ENCODE measurements around the gene CRTC2.
"Not testable (repeated sequence)": the region's sequence is repeated elsewhere in the genome, so short reads cannot be mapped to it uniquely, and the experiment has no call there.

Gene CRTC2

GRCh38 chr1:153928791-153929341, 29.5 kb downstream of the CRTC2 start:
- no peak for DNase-seq (ENCODE audit: low read depth in 2 of 2)

GRCh38 chr1:153928245-153928644, 30.2 kb downstream of the CRTC2 start:
- no peak for DNase-seq (ENCODE audit: low read depth in 2 of 2)

GRCh38 chr1:153926405-153926804, 32.0 kb downstream of the CRTC2 start:
- no peak for DNase-seq (ENCODE audit: low read depth in 2 of 2)

GRCh38 chr1:153922972-153923925, 35.2 kb downstream of the CRTC2 start, which contains the start of gene GATAD2B:
GATAD2B (minus strand) TSS chr1:153922972; CDS start chr1:153828347, 94,625 bp downstream.
- peak; percentile 89 to 99 for DNase-seq (ENCODE audit: low read depth in 2 of 2)

GRCh38 chr1:153922076-153922971, 36.1 kb downstream of the CRTC2 start:
- peak; percentile 36 to 52 for DNase-seq (ENCODE audit: low read depth in 2 of 2)

GRCh38 chr1:153921803-153922075, 36.7 kb downstream of the CRTC2 start:
- no peak for DNase-seq (ENCODE audit: low read depth in 2 of 2)

- no peak for DNase-seq (ENCODE audit: low read depth in 2 of 2)
Measured at GRCh38 chr1:153921080-153921802, 37.2 kb downstream of the CRTC2 start.

- no peak for DNase-seq (ENCODE audit: low read depth in 2 of 2)
Measured at GRCh38 chr1:153919876-153920852, 38.2 kb downstream of the CRTC2 start.

GRCh38 chr1:153916297-153916696, 42.1 kb downstream of the CRTC2 start:
- no peak for DNase-seq (ENCODE audit: low read depth in 2 of 2)

GRCh38 chr1:153912349-153912748, 46.1 kb downstream of the CRTC2 start:
- DNase-seq (ENCODE audit: low read depth in 2 of 2), result no peak

GRCh38 chr1:153910560-153910959, 47.9 kb downstream of the CRTC2 start:
- DNase-seq (ENCODE audit: low read depth in 2 of 2), result not testable (repeated sequence)

- DNase-seq (ENCODE audit: low read depth in 2 of 2), result no peak
Measured at GRCh38 chr1:153908071-153908470, 50.3 kb downstream of the CRTC2 start.

GRCh38 chr1:153907134-153907533, 51.3 kb downstream of the CRTC2 start:
- no peak for DNase-seq (ENCODE audit: low read depth in 2 of 2)

- no peak for DNase-seq (ENCODE audit: low read depth in 2 of 2)
Measured at GRCh38 chr1:153906396-153906795, 52.0 kb downstream of the CRTC2 start.

GRCh38 chr1:153905908-153906307, 52.5 kb downstream of the CRTC2 start:
- DNase-seq (ENCODE audit: low read depth in 2 of 2), result not testable (repeated sequence)

- no peak for DNase-seq (ENCODE audit: low read depth in 2 of 2)
Measured at GRCh38 chr1:153903841-153904455, 54.5 kb downstream of the CRTC2 start.

- DNase-seq (ENCODE audit: low read depth in 2 of 2), result no peak
Measured at GRCh38 chr1:153899509-153899908, 58.9 kb downstream of the CRTC2 start.

Data from stimulated activated CD4-positive, alpha-beta T cell treated with anti-CD3 and anti-CD28 coated beads, Interleukin-1b, Interleukin-23, amount 100 ng/mL, for 1 hour (primary cell).